H1 (cell line): ENCODE data around the gene BAIAP2. TPM values are rescaled to one million over a fixed set of nuclear protein-coding genes. Genes with fewer than 3 reads are reported as not detected.

ENCODE experiments used
- POU5F1 ChIP-seq: IDR thresholded peaks from 2 replicates; pipeline ENCODE4 v1.6.1; 2011; ENCODE audit warnings: low read depth, mild to moderate bottlenecking, low read length, moderate library complexity
- polyA plus RNA-seq, 7 experiments: library from polyadenylated mRNA; depleted of rRNA in 3 of 7; stranded (reverse) in 5 of 7; unstranded in 2 of 7; fragments of >200 nt in 5 of 7; fragments of 200-250 nt in 2 of 7; gene quantifications; 1 replicate in 5 of 7; 2 replicates in 1 of 7; 4 replicates in 1 of 7; pipeline versions ENCODE4 v1.2.1 to v1.2.3, GENCODE V29; 2011 to 2013; ENCODE audit warnings: missing spikeins in 2 of 7, mixed read lengths in 2 of 7
- total RNA-seq: library from RNA; stranded (reverse); fragmentation: NEBNext Ultra II Directional; extraction: Animal tissue kit (Norgen Biotek cat#: 25700); gene quantifications from 2 replicates; pipeline ENCODE4 v1.2.1, GENCODE V29; 2021
- TF ChIP-seq, protein P1 (sequence below): IDR thresholded peaks from 2 replicates; pipeline ENCODE4 v1.6.1; 2011; ENCODE audit warnings: low read length, improper control_type of control experiment

BAIAP2 gene
- total and polyA plus RNA-seq, 2 of the 8 experiments (the other 6 are each of a cell fraction or from before 2014, with no cell fraction given), result 10.0 to 22.8 TPM

DNA sequence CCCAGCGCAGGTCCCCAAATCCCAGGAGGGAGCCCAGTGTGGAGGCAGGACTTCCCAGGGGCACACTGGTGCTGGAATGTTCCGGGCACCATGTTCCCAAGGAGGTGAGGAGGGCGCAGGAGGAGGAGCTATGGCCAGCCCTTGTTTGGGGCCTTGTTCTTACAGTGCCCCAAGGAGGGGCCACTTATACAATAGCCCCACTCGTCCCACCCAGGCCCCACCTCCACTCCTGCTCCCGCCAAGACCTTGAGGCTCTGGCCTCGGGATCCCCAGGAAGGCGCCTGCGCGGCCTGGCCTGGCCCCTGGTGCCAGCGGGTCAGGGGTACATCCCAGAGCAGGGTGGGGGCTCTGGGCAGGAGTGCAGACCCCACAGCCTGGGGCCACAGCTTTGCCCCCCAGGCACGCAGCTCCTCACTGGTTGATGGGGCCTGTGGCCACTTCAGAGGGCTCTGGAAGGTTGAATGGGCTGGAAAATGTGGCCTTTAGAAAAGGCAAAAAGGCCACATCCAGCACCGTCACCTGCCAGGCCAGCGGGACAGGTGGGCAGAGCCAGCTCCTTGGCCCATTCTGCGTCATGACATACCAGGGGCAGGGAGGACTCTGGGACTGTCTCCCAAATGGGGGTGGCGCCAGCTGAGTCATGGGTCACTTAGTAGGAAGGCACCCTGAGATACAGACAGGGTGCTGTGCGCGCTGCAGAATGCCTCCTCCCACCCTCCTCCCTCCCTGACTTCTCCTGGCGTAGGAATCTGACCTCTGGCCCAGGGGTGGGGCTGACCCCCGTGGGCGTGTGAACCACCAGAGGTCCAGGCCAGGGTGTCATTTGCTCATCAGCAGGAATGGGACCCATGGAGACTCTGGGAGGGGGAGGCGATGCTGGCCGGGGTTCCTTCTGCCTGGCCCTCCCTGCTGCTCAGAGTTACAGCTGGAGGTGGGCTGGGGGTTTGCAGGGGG, 98.1 kb downstream of the BAIAP2 start (continued):
- TF ChIP-seq, protein P1, sequence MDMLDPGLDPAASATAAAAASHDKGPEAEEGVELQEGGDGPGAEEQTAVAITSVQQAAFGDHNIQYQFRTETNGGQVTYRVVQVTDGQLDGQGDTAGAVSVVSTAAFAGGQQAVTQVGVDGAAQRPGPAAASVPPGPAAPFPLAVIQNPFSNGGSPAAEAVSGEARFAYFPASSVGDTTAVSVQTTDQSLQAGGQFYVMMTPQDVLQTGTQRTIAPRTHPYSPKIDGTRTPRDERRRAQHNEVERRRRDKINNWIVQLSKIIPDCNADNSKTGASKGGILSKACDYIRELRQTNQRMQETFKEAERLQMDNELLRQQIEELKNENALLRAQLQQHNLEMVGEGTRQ, result no peak
- no peak for TF ChIP-seq POU5F1
